SK-N-SH treated with all-trans-retinoic acid at 6 μM for 48 hours (cell line): ENCODE results near the gene RAB14.

Source experiments
- ZNF565 ChIP-seq: fragments of 450-650 bp; formaldehyde crosslinking; conservative IDR thresholded peaks from 2 replicates; pipeline ENCODE4 v1.5.0; 2020; ENCODE audit warnings: low read depth, mild to moderate bottlenecking, moderate library complexity
- ZNF8 ChIP-seq: fragments of 450-650 bp; formaldehyde crosslinking; IDR thresholded peaks from 2 replicates; pipeline ENCODE4 v1.5.0; 2020; ENCODE audit warnings: mild to moderate bottlenecking, moderate library complexity

- TF ChIP-seq ZNF8 (no peak), ZNF565 (CRISPR knock-in tag) (no peak)
Observed at GRCh38 chr9:121182989-121183388, 18.7 kb downstream of the RAB14 start.
